Measurements from ENCODE around the gene SERPINB4. TPM values are rescaled to one million over a fixed set of nuclear protein-coding genes. Genes with fewer than 3 reads are reported as not detected.
A peak's percentile ranks its signal among the peaks of the same experiment; 100 is the strongest.

SERPINB4 gene
- total RNA-seq, 1 donor, result not detected

DNA sequence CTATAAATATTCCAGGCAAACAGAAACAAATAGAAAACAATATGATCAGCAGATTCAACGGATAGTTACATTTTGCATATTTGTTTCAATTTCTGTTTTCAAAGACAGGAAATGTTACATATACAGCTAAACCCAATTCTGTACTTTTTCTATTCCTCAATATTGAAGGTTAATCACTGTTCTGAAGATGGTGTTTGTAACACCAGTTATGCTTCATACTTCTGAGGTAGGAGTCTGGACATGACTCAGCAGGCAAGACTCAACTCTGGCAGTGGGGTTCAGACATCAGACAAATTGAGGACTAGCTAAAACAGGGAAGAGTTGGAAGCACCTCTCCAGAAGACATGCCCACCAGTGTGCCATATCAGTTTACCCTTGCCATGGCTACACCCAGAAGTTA lies 40.3 kb downstream of the SERPINB4 start:
- peak; percentile 13 for DNase-seq (ENCODE audit: low read depth)
- H3K4me3 ChIP-seq (ENCODE audit: low read depth, low read length), result no peak overlapping the region
- TF ChIP-seq, protein P1, sequence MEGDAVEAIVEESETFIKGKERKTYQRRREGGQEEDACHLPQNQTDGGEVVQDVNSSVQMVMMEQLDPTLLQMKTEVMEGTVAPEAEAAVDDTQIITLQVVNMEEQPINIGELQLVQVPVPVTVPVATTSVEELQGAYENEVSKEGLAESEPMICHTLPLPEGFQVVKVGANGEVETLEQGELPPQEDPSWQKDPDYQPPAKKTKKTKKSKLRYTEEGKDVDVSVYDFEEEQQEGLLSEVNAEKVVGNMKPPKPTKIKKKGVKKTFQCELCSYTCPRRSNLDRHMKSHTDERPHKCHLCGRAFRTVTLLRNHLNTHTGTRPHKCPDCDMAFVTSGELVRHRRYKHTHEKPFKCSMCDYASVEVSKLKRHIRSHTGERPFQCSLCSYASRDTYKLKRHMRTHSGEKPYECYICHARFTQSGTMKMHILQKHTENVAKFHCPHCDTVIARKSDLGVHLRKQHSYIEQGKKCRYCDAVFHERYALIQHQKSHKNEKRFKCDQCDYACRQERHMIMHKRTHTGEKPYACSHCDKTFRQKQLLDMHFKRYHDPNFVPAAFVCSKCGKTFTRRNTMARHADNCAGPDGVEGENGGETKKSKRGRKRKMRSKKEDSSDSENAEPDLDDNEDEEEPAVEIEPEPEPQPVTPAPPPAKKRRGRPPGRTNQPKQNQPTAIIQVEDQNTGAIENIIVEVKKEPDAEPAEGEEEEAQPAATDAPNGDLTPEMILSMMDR (IDR thresholded peaks at IDR 0.05; ENCODE audit: insufficient read depth, low read depth, low read length), result no peak

DNA sequence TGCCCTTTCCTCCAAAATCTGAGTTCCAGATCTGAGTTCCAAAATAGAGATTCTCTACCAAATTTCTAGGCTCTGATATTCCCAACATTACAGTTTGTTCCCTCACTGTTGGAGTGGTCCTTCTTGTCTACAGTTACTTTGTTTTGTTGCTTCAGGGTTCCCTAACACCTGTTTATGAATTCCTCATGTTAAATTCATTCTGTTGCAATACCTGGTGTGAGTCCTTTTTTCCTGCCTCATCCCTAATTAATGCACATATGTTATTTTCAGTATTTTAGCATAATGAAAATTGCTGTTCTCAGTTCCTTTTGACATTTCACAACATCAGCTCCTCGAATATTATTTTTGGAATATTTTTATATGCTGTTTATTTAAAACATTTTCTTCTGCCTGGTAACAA lies 40.7 kb downstream of the SERPINB4 start:
- no peak for DNase-seq (ENCODE audit: low read depth)
- no peak overlapping the region for H3K4me3 ChIP-seq (ENCODE audit: low read depth, low read length)
- TF ChIP-seq, protein P1 (IDR thresholded peaks at IDR 0.05; ENCODE audit: insufficient read depth, low read depth, low read length), result no peak

DNA sequence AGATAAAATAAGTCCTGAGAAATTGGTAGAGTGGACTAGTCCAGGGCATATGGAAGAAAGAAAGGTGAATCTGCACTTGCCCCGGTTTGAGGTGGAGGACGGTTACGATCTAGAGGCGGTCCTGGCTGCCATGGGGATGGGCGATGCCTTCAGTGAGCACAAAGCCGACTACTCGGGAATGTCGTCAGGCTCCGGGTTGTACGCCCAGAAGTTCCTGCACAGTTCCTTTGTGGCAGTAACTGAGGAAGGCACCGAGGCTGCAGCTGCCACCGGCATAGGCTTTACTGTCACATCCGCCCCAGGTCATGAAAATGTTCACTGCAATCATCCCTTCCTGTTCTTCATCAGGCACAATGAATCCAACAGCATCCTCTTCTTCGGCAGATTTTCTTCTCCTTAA lies 47.1 kb downstream of the SERPINB4 start:
- TF ChIP-seq, protein P1 (IDR thresholded peaks at IDR 0.05; ENCODE audit: insufficient read depth, low read depth, low read length), result no peak
- no peak overlapping the region for H3K4me3 ChIP-seq (ENCODE audit: low read depth, low read length)
- DNase-seq (ENCODE audit: low read depth), result no peak

DNA sequence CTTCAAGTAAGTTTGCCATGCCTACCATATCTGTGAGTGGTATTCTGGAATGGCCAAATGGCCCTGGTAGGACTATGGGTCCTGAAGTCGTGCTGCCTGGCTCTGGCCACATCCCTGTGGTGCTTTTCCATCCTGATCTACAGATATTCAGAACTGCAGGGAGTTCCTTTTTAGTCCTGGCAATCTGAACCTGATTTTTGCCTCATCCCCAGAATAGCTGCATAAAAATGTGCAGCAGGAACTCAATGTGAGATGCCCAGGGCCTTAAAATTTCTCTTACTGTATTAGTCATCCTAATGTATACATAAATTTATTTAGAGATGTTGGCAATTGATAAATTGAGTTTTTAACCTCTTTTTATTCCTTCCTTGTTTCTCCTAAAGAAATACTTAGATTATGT lies 51.6 kb downstream of the SERPINB4 start:
- no peak for DNase-seq (ENCODE audit: low read depth)
- H3K4me3 ChIP-seq (ENCODE audit: low read depth, low read length), result no peak overlapping the region
- TF ChIP-seq, protein P1 (IDR thresholded peaks at IDR 0.05; ENCODE audit: insufficient read depth, low read depth, low read length), result no peak

DNA sequence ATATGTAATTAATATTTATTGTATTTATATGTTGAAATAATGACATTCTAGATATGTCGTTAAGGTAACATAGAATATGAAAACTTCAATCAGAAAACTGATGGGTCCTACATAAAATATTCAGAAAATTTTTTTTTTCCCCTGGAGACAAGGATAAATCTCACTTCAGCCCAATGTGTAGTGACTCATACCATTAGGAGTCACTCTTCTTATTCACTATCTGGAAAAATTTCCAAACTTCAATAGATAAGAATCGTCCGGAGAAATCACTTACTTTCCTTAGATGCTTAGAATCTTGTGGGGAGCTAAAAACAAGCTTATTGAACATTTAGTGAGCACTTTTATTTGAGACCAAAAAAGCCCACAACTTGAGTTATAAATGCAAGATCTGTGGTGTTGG lies 52.3 kb downstream of the SERPINB4 start:
- no peak overlapping the region for H3K4me3 ChIP-seq (ENCODE audit: low read depth, low read length)
- TF ChIP-seq, protein P1 (IDR thresholded peaks at IDR 0.05; ENCODE audit: insufficient read depth, low read depth, low read length), result no peak
- no peak for DNase-seq (ENCODE audit: low read depth)

DNA sequence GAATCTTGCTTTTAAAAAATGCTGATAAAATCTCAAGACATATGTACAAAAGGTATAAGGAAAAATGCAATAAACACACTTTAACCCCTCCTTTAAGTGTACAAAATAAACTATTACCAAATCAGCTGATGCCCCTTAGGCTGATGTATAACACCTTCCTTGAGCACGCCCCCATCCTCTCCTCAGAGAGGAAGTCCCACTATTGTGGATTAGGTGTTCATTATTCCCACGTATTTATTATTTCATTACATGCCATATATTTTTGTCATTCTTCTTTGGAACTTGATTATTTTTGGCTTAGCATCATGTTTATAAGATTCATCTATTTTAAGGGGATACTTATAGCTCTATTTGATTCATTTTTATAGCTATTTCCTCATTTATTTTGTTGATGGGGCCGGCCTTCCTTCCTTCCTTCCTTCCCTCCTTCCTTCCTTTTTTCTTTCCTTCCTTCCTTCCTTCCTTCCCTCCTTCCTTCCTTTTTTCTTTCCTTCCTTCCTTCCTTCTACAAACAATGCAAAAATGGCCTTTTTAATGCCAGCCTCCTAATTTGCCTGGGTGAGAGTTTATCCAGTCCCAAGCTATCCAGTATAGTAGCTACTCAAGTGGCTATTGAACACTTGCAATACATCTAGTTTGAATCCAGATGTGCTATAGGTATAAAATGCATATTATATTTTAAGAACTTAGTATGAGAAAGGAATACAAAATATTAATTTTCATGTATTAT lies 52.9 kb downstream of the SERPINB4 start:
- TF ChIP-seq, protein P1 (IDR thresholded peaks at IDR 0.05; ENCODE audit: insufficient read depth, low read depth, low read length), result no peak
- DNase-seq (ENCODE audit: low read depth), result no peak
- no peak overlapping the region for H3K4me3 ChIP-seq (ENCODE audit: low read depth, low read length)

DNA sequence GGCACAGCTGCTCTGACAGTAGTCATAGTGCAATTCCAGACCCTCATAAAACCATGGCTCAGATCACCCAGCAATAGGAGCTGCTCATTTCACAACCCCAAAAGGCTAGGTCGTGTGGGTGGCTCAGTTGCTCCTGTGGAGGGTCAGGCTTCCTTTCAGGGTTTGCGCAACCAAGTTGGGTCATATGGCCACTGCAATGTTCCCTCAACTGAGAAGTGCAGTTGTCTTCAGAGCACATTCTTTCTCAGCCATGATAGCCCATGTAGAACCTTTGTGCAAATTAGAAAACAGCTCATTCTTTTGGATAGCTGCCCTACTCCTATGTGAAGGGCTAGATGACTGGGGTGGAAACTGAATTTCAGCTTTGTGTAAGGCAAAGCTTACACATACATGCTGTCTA lies 53.7 kb downstream of the SERPINB4 start:
- TF ChIP-seq, protein P1 (IDR thresholded peaks at IDR 0.05; ENCODE audit: insufficient read depth, low read depth, low read length), result no peak
- no peak overlapping the region for H3K4me3 ChIP-seq (ENCODE audit: low read depth, low read length)
- DNase-seq (ENCODE audit: low read depth), result peak; percentile 4

Measured in fibroblast of villous mesenchyme (primary cell).